MV-4-11 (cell line): Measurements from ENCODE around the gene HOXA7.

Source experiments
- DNase-seq: peaks from one replicate; lab custom pipeline; 2025; lab: John Stamatoyannopoulos, UW

HOXA7 gene

GRCh38 chr7:27118580-27118979 is 37.9 kb downstream of the HOXA7 start:
- no peak for DNase-seq

- peak; percentile 31 for DNase-seq
These were observed 38.5 kb downstream of the HOXA7 start for GRCh38 chr7:27117887-27118491.

GRCh38 chr7:27116962-27117886 is 39.3 kb downstream of the HOXA7 start:
- DNase-seq, result no peak

GRCh38 chr7:27116031-27116961 is 40.2 kb downstream of the HOXA7 start:
- no peak for DNase-seq

- no peak for DNase-seq
These were observed 41.1 kb downstream of the HOXA7 start for GRCh38 chr7:27115221-27116026.

GRCh38 chr7:27114881-27115220 is 41.6 kb downstream of the HOXA7 start:
- DNase-seq, result no peak

- DNase-seq, result no peak
These were observed 42.3 kb downstream of the HOXA7 start for GRCh38 chr7:27113991-27114769.

- no peak for DNase-seq
These were observed 43.2 kb downstream of the HOXA7 start for GRCh38 chr7:27112955-27113949.

- no peak for DNase-seq
These were observed 44.1 kb downstream of the HOXA7 start for GRCh38 chr7:27112361-27112760.

GRCh38 chr7:27111751-27112277 is 44.7 kb downstream of the HOXA7 start:
- DNase-seq, result no peak

- DNase-seq, result no peak
These were observed 45.3 kb downstream of the HOXA7 start for GRCh38 chr7:27111042-27111750.

GRCh38 chr7:27110186-27111031 is 46.1 kb downstream of the HOXA7 start:
- no peak for DNase-seq

- DNase-seq, result no peak
These were observed 46.8 kb downstream of the HOXA7 start for GRCh38 chr7:27109466-27110185.

- DNase-seq, result no peak
These were observed 47.9 kb downstream of the HOXA7 start for GRCh38 chr7:27108390-27109127.

- no peak for DNase-seq
These were observed 48.8 kb downstream of the HOXA7 start for GRCh38 chr7:27107391-27108381.
